ENCODE measurements around the gene ATXN10.

DNA sequence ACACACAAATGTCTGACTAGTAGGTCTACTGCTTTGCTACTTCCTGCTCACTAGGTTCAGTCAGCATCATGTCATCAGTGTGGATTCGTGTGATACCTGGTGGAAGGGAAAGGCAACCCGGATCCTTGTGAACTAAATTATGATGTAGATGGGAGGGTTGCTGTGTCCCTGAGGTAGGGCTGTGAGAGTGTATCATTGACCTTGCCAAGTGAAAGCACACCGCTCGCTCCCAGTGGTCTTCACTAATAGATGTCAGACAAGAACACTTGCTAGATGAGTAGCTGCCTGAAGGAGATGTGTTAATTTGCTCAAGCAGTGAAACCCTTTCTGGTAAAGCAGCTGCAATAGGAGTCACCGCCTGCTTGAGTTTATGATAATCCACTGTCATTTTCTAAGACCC lies 185.9 kb downstream of the ATXN10 start:
- TF ChIP-seq, protein P1, sequence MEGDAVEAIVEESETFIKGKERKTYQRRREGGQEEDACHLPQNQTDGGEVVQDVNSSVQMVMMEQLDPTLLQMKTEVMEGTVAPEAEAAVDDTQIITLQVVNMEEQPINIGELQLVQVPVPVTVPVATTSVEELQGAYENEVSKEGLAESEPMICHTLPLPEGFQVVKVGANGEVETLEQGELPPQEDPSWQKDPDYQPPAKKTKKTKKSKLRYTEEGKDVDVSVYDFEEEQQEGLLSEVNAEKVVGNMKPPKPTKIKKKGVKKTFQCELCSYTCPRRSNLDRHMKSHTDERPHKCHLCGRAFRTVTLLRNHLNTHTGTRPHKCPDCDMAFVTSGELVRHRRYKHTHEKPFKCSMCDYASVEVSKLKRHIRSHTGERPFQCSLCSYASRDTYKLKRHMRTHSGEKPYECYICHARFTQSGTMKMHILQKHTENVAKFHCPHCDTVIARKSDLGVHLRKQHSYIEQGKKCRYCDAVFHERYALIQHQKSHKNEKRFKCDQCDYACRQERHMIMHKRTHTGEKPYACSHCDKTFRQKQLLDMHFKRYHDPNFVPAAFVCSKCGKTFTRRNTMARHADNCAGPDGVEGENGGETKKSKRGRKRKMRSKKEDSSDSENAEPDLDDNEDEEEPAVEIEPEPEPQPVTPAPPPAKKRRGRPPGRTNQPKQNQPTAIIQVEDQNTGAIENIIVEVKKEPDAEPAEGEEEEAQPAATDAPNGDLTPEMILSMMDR (IDR thresholded peaks at IDR 0.05), result no peak
- no peak for TF ChIP-seq POLR2A (IDR thresholded peaks at IDR 0.05)
